Measurements from ENCODE around the gene DIRAS2. TPM values are rescaled to one million over a fixed set of nuclear protein-coding genes. Genes with fewer than 3 reads are reported as not detected.

DIRAS2 gene
- total RNA-seq, 4 donors from 2014 or later: 1.8 to 3.6 (median 2.8) TPM

DNA sequence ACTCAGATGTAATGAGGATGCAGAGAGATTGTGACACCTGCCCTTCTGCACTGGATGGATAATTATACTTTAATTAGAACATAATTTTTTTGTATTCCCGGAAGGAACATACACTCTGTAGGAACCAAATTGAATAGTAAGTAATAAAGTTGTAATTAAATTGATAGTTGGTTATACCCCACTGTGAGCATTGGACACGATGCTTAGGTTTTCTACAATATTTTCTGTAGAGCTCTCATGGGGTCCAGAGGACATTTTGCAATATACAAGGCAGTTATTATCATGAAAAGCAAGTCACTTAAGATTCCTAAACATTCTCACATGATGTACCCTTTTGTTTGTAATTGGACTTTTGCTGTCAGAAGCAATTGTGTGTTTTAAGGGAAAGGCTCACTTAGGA is 63.4 kb downstream of the DIRAS2 start:
- no peak overlapping the region for H3K27ac ChIP-seq
- no peaks in the 10 kb centered on the region for H3K36me3 ChIP-seq
- no peak for DNase-seq (ENCODE audit: low spot score in 2 of 2)
- no peaks in the 10 kb centered on the region for H3K4me1 ChIP-seq
- 86 to 89% methylated on average over 2 of the region's 2 CpGs for WGBS, 2 donors
- no peaks in the 10 kb centered on the region for H3K27me3 ChIP-seq
- H3K4me3 ChIP-seq: no peak overlapping the region
- TF ChIP-seq, protein P1, sequence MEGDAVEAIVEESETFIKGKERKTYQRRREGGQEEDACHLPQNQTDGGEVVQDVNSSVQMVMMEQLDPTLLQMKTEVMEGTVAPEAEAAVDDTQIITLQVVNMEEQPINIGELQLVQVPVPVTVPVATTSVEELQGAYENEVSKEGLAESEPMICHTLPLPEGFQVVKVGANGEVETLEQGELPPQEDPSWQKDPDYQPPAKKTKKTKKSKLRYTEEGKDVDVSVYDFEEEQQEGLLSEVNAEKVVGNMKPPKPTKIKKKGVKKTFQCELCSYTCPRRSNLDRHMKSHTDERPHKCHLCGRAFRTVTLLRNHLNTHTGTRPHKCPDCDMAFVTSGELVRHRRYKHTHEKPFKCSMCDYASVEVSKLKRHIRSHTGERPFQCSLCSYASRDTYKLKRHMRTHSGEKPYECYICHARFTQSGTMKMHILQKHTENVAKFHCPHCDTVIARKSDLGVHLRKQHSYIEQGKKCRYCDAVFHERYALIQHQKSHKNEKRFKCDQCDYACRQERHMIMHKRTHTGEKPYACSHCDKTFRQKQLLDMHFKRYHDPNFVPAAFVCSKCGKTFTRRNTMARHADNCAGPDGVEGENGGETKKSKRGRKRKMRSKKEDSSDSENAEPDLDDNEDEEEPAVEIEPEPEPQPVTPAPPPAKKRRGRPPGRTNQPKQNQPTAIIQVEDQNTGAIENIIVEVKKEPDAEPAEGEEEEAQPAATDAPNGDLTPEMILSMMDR (IDR thresholded peaks at IDR 0.05): no peak
- TF ChIP-seq EP300 (IDR thresholded peaks at IDR 0.05) (no peak), POLR2A (IDR thresholded peaks at IDR 0.05) (no peak)
- peaks cover 0 to 6% (median under 1%) of the 10 kb centered on the region in 4 donors for H3K9me3 ChIP-seq

DNA sequence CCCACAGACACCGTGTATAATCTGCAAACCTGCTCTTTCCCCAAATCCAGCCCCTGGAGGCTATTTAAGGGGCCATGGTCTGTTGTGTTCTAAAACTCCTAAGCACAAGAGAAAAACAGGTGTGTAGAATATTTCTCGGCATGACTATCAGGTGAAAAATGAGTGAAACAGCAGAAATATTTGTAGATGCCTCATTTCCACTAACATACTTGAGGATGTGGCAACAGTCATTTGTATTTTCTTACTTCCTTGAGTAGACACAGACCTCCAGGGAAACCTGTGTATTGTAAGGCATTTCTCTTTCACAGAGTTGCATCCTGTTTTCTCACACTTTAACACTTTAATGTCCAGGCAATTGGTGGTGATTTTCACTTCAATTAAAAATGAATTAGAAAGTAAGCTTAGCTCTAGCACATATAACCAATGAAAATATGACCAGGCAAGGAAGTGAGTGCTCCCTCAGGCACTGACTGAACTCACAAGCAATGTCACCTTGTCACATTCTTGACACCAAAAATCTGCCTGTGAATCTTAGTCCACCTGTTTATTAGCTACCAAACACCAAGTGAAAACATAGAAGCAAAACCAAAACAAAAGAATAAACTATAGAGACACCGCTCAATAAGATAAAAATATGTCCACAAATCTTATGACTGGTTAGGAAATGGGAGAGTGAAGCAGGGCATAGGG is 64.4 kb downstream of the DIRAS2 start:
- TF ChIP-seq, protein P1 (IDR thresholded peaks at IDR 0.05): no peak
- TF ChIP-seq POLR2A (IDR thresholded peaks at IDR 0.05) (no peak), EP300 (IDR thresholded peaks at IDR 0.05) (no peak)

DNA sequence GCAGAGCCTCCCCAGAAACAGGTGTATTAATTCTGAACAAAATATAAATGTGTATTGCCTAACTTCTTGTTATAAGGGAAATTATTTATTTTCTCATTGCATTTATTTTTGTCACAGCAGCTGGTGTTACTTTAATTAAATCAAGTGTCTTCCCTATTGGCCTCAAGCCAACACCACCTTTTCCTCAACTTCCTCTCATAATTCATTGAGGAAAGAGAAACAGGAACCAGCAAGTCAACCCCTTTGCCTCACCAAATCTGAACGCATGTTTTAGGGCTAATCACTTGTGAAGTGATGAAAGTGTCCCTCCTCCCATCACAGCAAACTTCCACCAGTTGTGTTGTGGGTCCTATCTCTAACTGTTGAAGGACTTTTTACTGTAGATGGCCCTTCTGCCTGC is 73.1 kb downstream of the DIRAS2 start:
- WGBS, 2 donors: 61 to 78% methylated on average over 1 of the region's 1 CpG
- TF ChIP-seq, protein P1 (IDR thresholded peaks at IDR 0.05): no peak
- TF ChIP-seq EP300 (IDR thresholded peaks at IDR 0.05) (no peak), POLR2A (IDR thresholded peaks at IDR 0.05) (no peak)

More for the DNA sequence above, 64.4 kb downstream of the DIRAS2 start:
- DNase-seq (ENCODE audit: low spot score in 2 of 2): no peak
- H3K27ac ChIP-seq: no peak overlapping the region
- no peaks in the 10 kb centered on the region for H3K36me3 ChIP-seq
- no peaks in the 10 kb centered on the region for H3K4me1 ChIP-seq
- no peak overlapping the region for H3K4me3 ChIP-seq
- WGBS, 2 donors: 50 to 52% methylated on average over 3 of the region's 3 CpGs
- H3K9me3 ChIP-seq: peaks cover 0 to 6% (median 2%) of the 10 kb centered on the region in 4 donors
- no peaks in the 10 kb centered on the region for H3K27me3 ChIP-seq

DNA sequence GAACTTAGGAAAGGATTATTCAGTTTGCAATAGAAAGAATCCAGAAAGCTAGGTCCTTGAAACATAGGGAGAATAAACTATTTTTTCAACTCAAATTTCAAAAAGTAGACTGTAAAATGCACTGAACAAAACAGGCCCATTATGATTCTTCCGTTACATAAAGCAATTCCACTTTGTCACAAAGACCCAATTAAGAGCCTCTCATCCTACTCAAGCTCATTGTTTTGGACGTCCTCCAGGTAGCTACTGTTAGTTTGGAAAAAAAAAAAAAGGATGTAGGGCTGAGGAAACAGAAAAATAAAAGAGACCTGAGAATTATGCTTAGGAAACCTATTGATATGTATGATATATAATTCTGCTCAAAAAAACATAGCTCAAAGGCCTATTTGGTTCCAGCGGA is 74.0 kb downstream of the DIRAS2 start:
- H3K27ac ChIP-seq: no peak overlapping the region
- no peaks in the 10 kb centered on the region for H3K27me3 ChIP-seq
- H3K4me3 ChIP-seq: no peak overlapping the region
- WGBS, 2 donors: 51 to 55% methylated on average over 3 of the region's 3 CpGs
- no peak for DNase-seq (ENCODE audit: low spot score in 2 of 2)
- no peaks in the 10 kb centered on the region for H3K36me3 ChIP-seq
- no peaks in the 10 kb centered on the region for H3K9me3 ChIP-seq
- no peaks in the 10 kb centered on the region for H3K4me1 ChIP-seq
- TF ChIP-seq POLR2A (IDR thresholded peaks at IDR 0.05): no peak
- TF ChIP-seq, protein P1 (IDR thresholded peaks at IDR 0.05): no peak
- TF ChIP-seq EP300 (IDR thresholded peaks at IDR 0.05): no peak

More for the DNA sequence above, 73.1 kb downstream of the DIRAS2 start:
- Histone ChIP-seq H3K4me1 (no peaks in the 10 kb centered on the region), H3K27ac (no peak overlapping the region), H3K36me3 (no peaks in the 10 kb centered on the region), H3K4me3 (no peak overlapping the region), H3K27me3 (no peaks in the 10 kb centered on the region), H3K9me3 (peaks cover 0 to 5% (median 0%) of the 10 kb centered on the region in 4 donors)
- DNase-seq (ENCODE audit: low spot score in 2 of 2): no peak

DNA sequence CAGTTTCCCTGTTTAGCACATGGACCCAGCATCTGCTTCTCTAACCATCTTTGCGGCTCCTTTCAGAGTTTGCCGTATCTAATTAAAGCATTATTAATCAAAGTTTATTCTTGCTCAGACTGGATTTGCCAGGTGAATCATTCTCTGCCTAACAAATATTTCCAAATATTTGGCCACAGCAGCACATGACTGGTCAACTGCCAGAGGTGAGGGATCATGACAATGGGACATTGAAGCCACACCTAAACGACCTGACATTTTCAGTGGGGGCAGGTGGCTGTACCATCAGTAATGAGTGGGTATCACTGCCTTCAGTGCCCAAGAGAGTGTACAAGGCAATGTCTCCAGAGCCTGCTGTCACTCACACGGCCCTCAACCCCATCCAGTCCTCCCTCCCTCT is 80.4 kb downstream of the DIRAS2 start:
- H3K4me1 ChIP-seq: no peaks in the 10 kb centered on the region
- no peak overlapping the region for H3K4me3 ChIP-seq
- H3K9me3 ChIP-seq: no peaks in the 10 kb centered on the region
- H3K36me3 ChIP-seq: no peaks in the 10 kb centered on the region
- no peak overlapping the region for H3K27ac ChIP-seq
- WGBS, 2 donors: 84 to 85% methylated on average over 4 of the region's 4 CpGs
- no peaks in the 10 kb centered on the region for H3K27me3 ChIP-seq
- TF ChIP-seq, protein P1 (IDR thresholded peaks at IDR 0.05): no peak
- TF ChIP-seq EP300 (IDR thresholded peaks at IDR 0.05): no peak
- no peak for TF ChIP-seq POLR2A (IDR thresholded peaks at IDR 0.05)
- no peak for DNase-seq (ENCODE audit: low spot score in 2 of 2)

Data from tibial nerve (tissue), 4 donors.